ENCODE measurements around the gene ADGRE3.

DNA sequence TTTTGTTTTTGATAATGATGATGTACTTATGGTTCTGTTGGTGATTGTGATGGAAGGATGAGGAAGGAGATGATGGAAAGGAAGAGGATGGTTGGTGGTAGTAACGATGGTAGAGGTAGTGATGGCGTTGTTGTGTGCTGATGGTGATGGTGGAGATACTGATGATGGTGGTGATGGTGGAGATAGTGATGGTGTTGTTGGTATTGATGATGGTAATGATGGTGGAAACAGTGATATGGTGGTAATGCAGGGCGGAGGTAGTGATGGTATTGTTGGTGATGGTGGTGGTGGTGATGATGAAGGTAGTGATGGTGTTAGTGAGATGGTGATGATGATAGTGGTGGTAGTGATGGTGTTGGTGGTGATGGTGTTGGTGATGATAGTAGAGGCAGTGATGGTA is 79.1 kb downstream of the ADGRE3 start:
- TF ChIP-seq POLR2A (IDR thresholded peaks at IDR 0.05) (no peak), POLR2AphosphoS5 (IDR thresholded peaks at IDR 0.05) (no peak)
- TF ChIP-seq, protein P1, sequence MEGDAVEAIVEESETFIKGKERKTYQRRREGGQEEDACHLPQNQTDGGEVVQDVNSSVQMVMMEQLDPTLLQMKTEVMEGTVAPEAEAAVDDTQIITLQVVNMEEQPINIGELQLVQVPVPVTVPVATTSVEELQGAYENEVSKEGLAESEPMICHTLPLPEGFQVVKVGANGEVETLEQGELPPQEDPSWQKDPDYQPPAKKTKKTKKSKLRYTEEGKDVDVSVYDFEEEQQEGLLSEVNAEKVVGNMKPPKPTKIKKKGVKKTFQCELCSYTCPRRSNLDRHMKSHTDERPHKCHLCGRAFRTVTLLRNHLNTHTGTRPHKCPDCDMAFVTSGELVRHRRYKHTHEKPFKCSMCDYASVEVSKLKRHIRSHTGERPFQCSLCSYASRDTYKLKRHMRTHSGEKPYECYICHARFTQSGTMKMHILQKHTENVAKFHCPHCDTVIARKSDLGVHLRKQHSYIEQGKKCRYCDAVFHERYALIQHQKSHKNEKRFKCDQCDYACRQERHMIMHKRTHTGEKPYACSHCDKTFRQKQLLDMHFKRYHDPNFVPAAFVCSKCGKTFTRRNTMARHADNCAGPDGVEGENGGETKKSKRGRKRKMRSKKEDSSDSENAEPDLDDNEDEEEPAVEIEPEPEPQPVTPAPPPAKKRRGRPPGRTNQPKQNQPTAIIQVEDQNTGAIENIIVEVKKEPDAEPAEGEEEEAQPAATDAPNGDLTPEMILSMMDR (IDR thresholded peaks at IDR 0.05) = no peak

Data from transverse colon (tissue), 4 donors.